Measurements from ENCODE around the gene CSTF2.

Gene CSTF2

DNA sequence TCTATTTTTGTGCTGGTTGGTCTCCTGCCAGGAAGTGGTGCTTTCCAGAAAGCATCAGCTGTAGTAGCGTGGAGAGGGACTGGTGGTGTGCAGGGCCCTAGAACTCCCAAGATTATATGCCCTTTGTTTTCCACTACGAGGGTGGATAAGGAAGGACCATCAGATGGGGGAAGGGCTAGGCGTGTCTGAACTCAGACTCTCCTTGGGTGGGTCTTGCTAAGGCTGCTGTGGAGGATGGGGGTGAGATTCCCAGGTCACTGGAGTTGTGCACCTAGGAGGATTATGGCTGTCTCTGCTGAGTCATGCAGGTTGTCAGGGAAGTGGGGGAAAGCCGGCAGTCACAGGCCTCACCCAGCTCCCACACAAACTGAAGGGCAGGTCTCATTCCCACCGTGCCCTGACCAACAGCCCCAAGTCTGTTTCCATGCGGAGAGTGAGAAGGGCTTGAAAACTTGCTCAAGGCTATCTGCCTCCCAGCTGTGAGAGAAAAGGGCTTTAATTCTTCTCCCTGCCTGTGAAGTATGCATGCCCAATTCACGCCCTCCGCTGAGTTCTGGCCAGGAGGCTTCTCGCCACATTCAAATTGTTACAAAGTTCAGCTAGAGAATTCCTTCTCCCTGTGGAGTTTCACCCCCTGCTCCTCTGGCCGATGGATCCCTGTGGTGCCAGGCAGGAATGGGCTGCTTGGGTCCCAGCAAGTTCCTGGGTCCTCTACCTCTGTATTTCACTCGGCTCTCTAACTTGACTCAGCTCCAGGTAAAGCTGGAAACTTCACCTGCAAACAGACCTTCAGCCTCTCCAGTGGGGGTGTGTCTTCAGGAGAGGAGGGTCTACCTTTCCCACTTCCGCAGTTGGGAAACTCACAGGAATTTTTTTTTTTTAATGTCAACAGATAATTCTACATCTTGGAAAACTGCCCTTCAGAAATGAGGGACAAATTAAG lies 7.7 kb upstream of the CSTF2 start:
- no peaks in the 10 kb centered on the region for H3K36me3 ChIP-seq
- H3K27ac ChIP-seq, result no peak overlapping the region
- no peaks in the 10 kb centered on the region for H3K27me3 ChIP-seq
- DNase-seq, result no peak
- no peak for TF ChIP-seq CTCF (IDR thresholded peaks at IDR 0.05)
- no peaks in the 10 kb centered on the region for H3K9me3 ChIP-seq
- H3K4me3 ChIP-seq, result no peak overlapping the region
- H3K4me1 ChIP-seq, result no peaks in the 10 kb centered on the region
- intact Hi-C loops (cut with DNase I; ENCODE audit: low total_unique reads), result no loop called here

GRCh38 chrX:100817340-100817739 lies 2.9 kb upstream of the CSTF2 start:
- Histone ChIP-seq H3K4me1 (no peaks in the 10 kb centered on the region), H3K4me3 (no peak overlapping the region), H3K27ac (no peak overlapping the region), H3K27me3 (no peaks in the 10 kb centered on the region), H3K36me3 (no peaks in the 10 kb centered on the region), H3K9me3 (no peaks in the 10 kb centered on the region)
- intact Hi-C loops (cut with DNase I; ENCODE audit: low total_unique reads), result no loop called here
- DNase-seq, result no peak
- TF ChIP-seq CTCF (IDR thresholded peaks at IDR 0.05), result no peak

DNA sequence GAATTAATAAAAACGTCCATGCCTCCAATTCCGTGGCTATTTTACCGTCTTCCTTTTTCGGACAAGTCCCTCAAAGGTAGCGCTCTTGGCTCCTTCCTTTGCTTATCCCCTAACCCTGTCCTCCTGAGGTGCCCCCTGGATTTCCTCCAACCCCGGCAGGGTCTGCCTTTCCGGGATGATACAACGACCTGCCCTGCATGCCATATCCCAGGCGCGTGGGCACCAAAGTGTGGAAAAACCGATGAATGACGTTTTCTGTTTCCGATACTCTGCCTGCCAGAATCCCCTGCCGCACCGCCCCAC lies 706 bp upstream of the CSTF2 start:
- peak overlapping the region; percentile 58 to 59 for H3K27ac ChIP-seq
- H3K4me3 ChIP-seq, result peak overlapping the region; percentile 59 to 67
- peaks cover 0 to 9% (median 5%) of the 10 kb centered on the region in 3 donors for H3K36me3 ChIP-seq
- H3K27me3 ChIP-seq, result no peaks in the 10 kb centered on the region
- intact Hi-C loops (cut with DNase I; ENCODE audit: low total_unique reads), result no loop called here
- TF ChIP-seq CTCF (IDR thresholded peaks at IDR 0.05), result no peak
- H3K9me3 ChIP-seq, result no peaks in the 10 kb centered on the region
- no peak for DNase-seq
- no peaks in the 10 kb centered on the region for H3K4me1 ChIP-seq

- Histone ChIP-seq H3K4me3 (no peak overlapping the region), H3K9me3 (no peaks in the 10 kb centered on the region), H3K4me1 (no peaks in the 10 kb centered on the region), H3K27me3 (no peaks in the 10 kb centered on the region), H3K27ac (no peak overlapping the region), H3K36me3 (peaks cover 0 to 48% (median 24%) of the 10 kb centered on the region in 3 donors)
- intact Hi-C loops (cut with DNase I; ENCODE audit: low total_unique reads), result no loop called here
- TF ChIP-seq CTCF (IDR thresholded peaks at IDR 0.05), result no peak
- DNase-seq, result no peak
These were observed 9.5 kb downstream of the CSTF2 start for GRCh38 chrX:100829730-100830129.

GRCh38 chrX:100830143-100830542 lies 10.0 kb downstream of the CSTF2 start:
- no peak for DNase-seq
- peaks cover 0 to 48% (median 24%) of the 10 kb centered on the region in 3 donors for H3K36me3 ChIP-seq
- no peak overlapping the region for H3K27ac ChIP-seq
- intact Hi-C loops (cut with DNase I; ENCODE audit: low total_unique reads), result no loop called here
- H3K4me1 ChIP-seq, result no peaks in the 10 kb centered on the region
- TF ChIP-seq CTCF (IDR thresholded peaks at IDR 0.05), result no peak
- H3K27me3 ChIP-seq, result no peaks in the 10 kb centered on the region
- no peaks in the 10 kb centered on the region for H3K9me3 ChIP-seq
- H3K4me3 ChIP-seq, result no peak overlapping the region

Measured in tibial artery (tissue), 4 donors.